Measurements from ENCODE around the gene POLG.

Gene POLG

GRCh38 chr15:89334510-89335297 lies at the start of gene POLG:
TSS of gene POLG (minus strand) at chr15:89334824. CDS start at chr15:89333754, 1,070 bp downstream.
- peak; percentile 97 for DNase-seq (ENCODE audit: low read depth)

GRCh38 chr15:89384176-89384604 lies 49.6 kb upstream of the POLG start:
- no peak for DNase-seq (ENCODE audit: low read depth)

- DNase-seq (ENCODE audit: low read depth), result no peak
Measured at GRCh38 chr15:89383365-89384175, 48.9 kb upstream of the POLG start.

- no peak for DNase-seq (ENCODE audit: low read depth)
Measured at GRCh38 chr15:89381888-89382686, 47.5 kb upstream of the POLG start.

GRCh38 chr15:89381331-89381730 lies 46.7 kb upstream of the POLG start:
- DNase-seq (ENCODE audit: low read depth), result no peak

GRCh38 chr15:89379818-89380217 lies 45.2 kb upstream of the POLG start:
- DNase-seq (ENCODE audit: low read depth), result no peak

- no peak for DNase-seq (ENCODE audit: low read depth)
Measured at GRCh38 chr15:89379251-89379695, 44.6 kb upstream of the POLG start.

- no peak for DNase-seq (ENCODE audit: low read depth)
Measured at GRCh38 chr15:89378296-89379151, 43.9 kb upstream of the POLG start.

- DNase-seq (ENCODE audit: low read depth), result no peak
Measured at GRCh38 chr15:89377842-89378295, 43.2 kb upstream of the POLG start.

- DNase-seq (ENCODE audit: low read depth), result no peak
Measured at GRCh38 chr15:89377024-89377841, 42.6 kb upstream of the POLG start.

- DNase-seq (ENCODE audit: low read depth), result no peak
Measured at GRCh38 chr15:89376388-89376787, 41.8 kb upstream of the POLG start.

- DNase-seq (ENCODE audit: low read depth), result no peak
Measured at GRCh38 chr15:89375093-89376005, 40.7 kb upstream of the POLG start.

- DNase-seq (ENCODE audit: low read depth), result no peak
Measured at GRCh38 chr15:89374086-89374981, 39.7 kb upstream of the POLG start.

- no peak for DNase-seq (ENCODE audit: low read depth)
Measured at GRCh38 chr15:89372069-89372935, 37.7 kb upstream of the POLG start.

GRCh38 chr15:89371228-89372044 lies 36.8 kb upstream of the POLG start:
- DNase-seq (ENCODE audit: low read depth), result no peak

- DNase-seq (ENCODE audit: low read depth), result no peak
Measured at GRCh38 chr15:89370978-89371227, 36.3 kb upstream of the POLG start.

All from stromal cell of bone marrow (primary cell).